ENCODE measurements around the gene PSMD13.
A peak's percentile ranks its signal among the peaks of the same experiment; 100 is the strongest.

The PSMD13 gene

DNA sequence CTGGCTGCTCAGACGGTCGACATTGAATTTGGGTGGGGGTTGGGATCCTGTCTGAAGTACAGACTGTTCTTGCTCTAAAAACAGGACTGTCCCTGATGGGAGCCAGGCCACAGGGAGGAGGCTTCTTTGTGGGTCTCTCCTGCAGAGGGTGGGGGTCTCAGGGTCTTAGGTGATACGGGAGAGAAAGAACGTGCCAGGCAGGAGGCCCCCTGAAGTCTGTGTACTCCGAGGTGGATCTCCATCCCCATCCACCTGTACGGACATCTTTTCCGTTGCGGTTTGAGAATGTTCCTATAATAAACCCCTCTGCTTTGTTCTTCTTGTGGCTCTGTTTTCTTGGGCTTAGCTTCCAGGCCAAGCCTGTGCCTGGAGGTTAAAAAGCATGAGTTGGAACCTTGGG lies 15.9 kb downstream of the PSMD13 start:
- TF ChIP-seq, protein P1, sequence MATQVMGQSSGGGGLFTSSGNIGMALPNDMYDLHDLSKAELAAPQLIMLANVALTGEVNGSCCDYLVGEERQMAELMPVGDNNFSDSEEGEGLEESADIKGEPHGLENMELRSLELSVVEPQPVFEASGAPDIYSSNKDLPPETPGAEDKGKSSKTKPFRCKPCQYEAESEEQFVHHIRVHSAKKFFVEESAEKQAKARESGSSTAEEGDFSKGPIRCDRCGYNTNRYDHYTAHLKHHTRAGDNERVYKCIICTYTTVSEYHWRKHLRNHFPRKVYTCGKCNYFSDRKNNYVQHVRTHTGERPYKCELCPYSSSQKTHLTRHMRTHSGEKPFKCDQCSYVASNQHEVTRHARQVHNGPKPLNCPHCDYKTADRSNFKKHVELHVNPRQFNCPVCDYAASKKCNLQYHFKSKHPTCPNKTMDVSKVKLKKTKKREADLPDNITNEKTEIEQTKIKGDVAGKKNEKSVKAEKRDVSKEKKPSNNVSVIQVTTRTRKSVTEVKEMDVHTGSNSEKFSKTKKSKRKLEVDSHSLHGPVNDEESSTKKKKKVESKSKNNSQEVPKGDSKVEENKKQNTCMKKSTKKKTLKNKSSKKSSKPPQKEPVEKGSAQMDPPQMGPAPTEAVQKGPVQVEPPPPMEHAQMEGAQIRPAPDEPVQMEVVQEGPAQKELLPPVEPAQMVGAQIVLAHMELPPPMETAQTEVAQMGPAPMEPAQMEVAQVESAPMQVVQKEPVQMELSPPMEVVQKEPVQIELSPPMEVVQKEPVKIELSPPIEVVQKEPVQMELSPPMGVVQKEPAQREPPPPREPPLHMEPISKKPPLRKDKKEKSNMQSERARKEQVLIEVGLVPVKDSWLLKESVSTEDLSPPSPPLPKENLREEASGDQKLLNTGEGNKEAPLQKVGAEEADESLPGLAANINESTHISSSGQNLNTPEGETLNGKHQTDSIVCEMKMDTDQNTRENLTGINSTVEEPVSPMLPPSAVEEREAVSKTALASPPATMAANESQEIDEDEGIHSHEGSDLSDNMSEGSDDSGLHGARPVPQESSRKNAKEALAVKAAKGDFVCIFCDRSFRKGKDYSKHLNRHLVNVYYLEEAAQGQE (IDR thresholded peaks at IDR 0.05; ENCODE audit: insufficient read depth in 1 of 2, low read depth in 2 of 2, low read length in 2 of 2) = no peak
- TF ChIP-seq POLR2AphosphoS5 (IDR thresholded peaks at IDR 0.05; ENCODE audit: low read depth, low read length) (no peak; the same call in 1 of the 2 replicates), FOXP2 (optimal IDR thresholded peaks at IDR 0.05; ENCODE audit: borderline replicate concordance, extremely low read depth, extremely low read length, insufficient read depth) (no peak), SIN3A (IDR thresholded peaks at IDR 0.05; ENCODE audit: borderline replicate concordance, insufficient read depth, low read length) (no peak), TAF1 (IDR thresholded peaks at IDR 0.05; ENCODE audit: borderline replicate concordance, insufficient read depth, low read length) (no peak)

DNA sequence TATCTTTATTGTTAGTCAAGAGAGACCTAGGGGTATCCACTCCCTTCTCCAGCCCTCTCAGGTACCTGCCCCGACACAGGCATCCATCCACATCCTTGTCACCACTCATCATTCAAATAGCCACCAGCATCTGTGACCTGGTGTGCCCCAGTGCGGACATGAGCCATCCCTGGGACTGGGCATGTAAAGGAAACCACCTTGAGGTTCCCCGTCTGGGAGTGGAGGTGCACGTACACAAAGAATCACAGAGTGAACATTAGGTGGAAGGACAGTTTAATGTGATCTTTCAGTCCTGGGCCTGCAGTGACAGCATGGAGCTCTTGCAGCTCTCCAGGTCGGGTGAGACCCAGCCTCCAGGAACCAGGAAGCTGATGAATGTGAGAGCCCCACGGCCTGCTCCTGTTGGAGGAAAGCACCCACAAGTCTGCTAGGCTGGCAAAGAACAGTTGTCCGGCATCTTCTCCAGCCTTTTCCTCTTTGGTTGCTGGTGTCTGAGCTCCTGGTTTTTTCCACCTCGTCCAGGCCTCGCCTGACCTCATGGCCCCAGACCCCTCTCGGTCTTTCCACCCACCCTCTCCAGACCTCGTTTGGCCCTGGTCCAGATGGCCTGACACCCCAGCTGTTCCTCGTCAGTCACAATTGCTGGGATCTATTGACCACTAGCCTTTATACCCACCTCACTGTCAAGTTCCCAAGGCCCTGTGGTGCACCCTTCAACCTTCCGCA lies 16.5 kb downstream of the PSMD13 start:
- TF ChIP-seq SIN3A (IDR thresholded peaks at IDR 0.05; ENCODE audit: borderline replicate concordance, insufficient read depth, low read length) (no peak), POLR2AphosphoS5 (IDR thresholded peaks at IDR 0.05; ENCODE audit: low read depth, low read length) (peak; percentile 59; the same call in 1 of the 2 replicates), FOXP2 (optimal IDR thresholded peaks at IDR 0.05; ENCODE audit: borderline replicate concordance, extremely low read depth, extremely low read length, insufficient read depth) (no peak), TAF1 (IDR thresholded peaks at IDR 0.05; ENCODE audit: borderline replicate concordance, insufficient read depth, low read length) (no peak)
- TF ChIP-seq, protein P1 (IDR thresholded peaks at IDR 0.05; ENCODE audit: insufficient read depth in 1 of 2, low read depth in 2 of 2, low read length in 2 of 2) = no peak

DNA sequence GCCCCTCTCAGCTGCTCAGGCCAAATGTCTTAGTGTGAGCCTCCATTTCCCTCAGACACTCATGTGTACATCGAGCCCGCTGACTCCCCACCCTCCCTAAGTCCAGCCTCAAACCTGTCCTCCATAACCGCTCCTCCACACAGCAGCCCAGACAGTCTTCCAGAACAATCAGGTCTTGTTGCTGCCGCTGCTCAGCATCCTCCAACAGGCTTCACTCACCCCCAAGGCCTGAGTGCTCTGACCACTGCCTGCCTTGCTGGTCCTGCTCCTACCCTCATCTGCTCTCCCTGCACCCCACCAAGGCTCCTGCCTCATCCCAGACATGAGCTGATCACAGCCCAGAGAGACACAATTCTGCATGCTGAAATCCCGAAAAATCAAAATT lies 17.1 kb downstream of the PSMD13 start:
- no peak for TF ChIP-seq POLR2AphosphoS5 (IDR thresholded peaks at IDR 0.05; ENCODE audit: low read depth, low read length)
- TF ChIP-seq TAF1 (IDR thresholded peaks at IDR 0.05; ENCODE audit: borderline replicate concordance, insufficient read depth, low read length) = no peak
- TF ChIP-seq SIN3A (IDR thresholded peaks at IDR 0.05; ENCODE audit: borderline replicate concordance, insufficient read depth, low read length) = no peak
- no peak for TF ChIP-seq FOXP2 (optimal IDR thresholded peaks at IDR 0.05; ENCODE audit: borderline replicate concordance, extremely low read depth, extremely low read length, insufficient read depth)
- TF ChIP-seq, protein P1 (IDR thresholded peaks at IDR 0.05; ENCODE audit: insufficient read depth in 1 of 2, low read depth in 2 of 2, low read length in 2 of 2) = no peak

DNA sequence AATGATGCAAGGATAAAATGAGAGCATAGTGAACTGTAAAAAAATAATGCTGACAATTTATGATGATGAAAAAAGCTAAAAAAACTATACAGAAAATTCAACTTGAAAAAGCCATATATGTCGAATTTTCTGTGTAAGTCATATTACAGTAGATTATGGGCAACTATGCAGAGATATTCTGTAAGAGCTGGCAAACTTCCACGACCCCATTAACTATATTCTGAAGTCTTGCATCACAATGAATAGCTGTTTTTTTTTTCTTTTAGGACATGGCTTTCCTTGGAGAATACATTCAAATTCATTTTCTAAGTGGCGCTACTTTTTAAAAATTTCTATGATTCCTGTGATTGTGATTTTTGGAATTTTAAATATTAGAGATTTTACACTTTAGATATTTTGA lies 18.4 kb downstream of the PSMD13 start:
- TF ChIP-seq FOXP2 (optimal IDR thresholded peaks at IDR 0.05; ENCODE audit: borderline replicate concordance, extremely low read depth, extremely low read length, insufficient read depth) (no peak), POLR2AphosphoS5 (IDR thresholded peaks at IDR 0.05; ENCODE audit: low read depth, low read length) (no peak), SIN3A (IDR thresholded peaks at IDR 0.05; ENCODE audit: borderline replicate concordance, insufficient read depth, low read length) (no peak), TAF1 (IDR thresholded peaks at IDR 0.05; ENCODE audit: borderline replicate concordance, insufficient read depth, low read length) (no peak)
- TF ChIP-seq, protein P1 (IDR thresholded peaks at IDR 0.05; ENCODE audit: insufficient read depth in 1 of 2, low read depth in 2 of 2, low read length in 2 of 2) = no peak
